DND-41 (cell line): Measurements from ENCODE around the gene RWDD1.

Experiments used
- ATAC-seq: fragments of 200-7000 bp; cut with Tn5 transposase; 3 replicates; pipeline ENCODE4 v1.9.1; 2021; ENCODE audit warnings: low read depth; ENCODE audit not compliant: insufficient read depth
- DNase-seq: peaks from one replicate; pipeline ENCODE4 v3.0.0-alpha.2; 2020
- H2AFZ ChIP-seq: 2 replicates; pipeline ENCODE4 v1.6.0; 2012; ENCODE audit warnings: low read depth, low read length
- H3K27ac ChIP-seq: 2 replicates; pipeline ENCODE4 v1.5.1; 2012; ENCODE audit warnings: low read length, inconsistent platforms
- H3K27me3 ChIP-seq: fragments of 200-600 bp; sonication (generic); 2 replicates; pipeline ENCODE4 v1.6.0; 2012; ENCODE audit warnings: low read length, mild to moderate bottlenecking, inconsistent platforms; ENCODE audit not compliant: insufficient read depth, poor library complexity
- H3K36me3 ChIP-seq: 2 replicates; pipeline ENCODE4 v1.5.1; 2012; ENCODE audit warnings: low read length, inconsistent platforms; ENCODE audit not compliant: insufficient read depth
- H3K4me1 ChIP-seq: 2 replicates; pipeline ENCODE4 v1.5.1; 2012; ENCODE audit warnings: mild to moderate bottlenecking, low read length; ENCODE audit not compliant: insufficient read depth
- H3K4me2 ChIP-seq: 2 replicates; pipeline ENCODE4 v1.6.0; 2012; ENCODE audit warnings: mild to moderate bottlenecking, moderate library complexity, low read length, inconsistent platforms; ENCODE audit not compliant: insufficient read depth
- H3K4me3 ChIP-seq, 2 experiments: fragments of 200-600 bp in 1 of 2; shearing (Covaris generic) in 1 of 2; 2 replicates each; pipeline ENCODE4 v1.5.1; 2012 to 2016; ENCODE audit warnings: inconsistent platforms in 2 of 2, low read length in 2 of 2, mild to moderate bottlenecking in 2 of 2, low read depth in 1 of 2, moderate library complexity in 1 of 2
- H3K79me2 ChIP-seq: 2 replicates; pipeline ENCODE4 v1.6.0; 2012; ENCODE audit warnings: low read length, inconsistent platforms; ENCODE audit not compliant: insufficient read depth
- H3K9ac ChIP-seq: 2 replicates; pipeline ENCODE4 v1.6.0; 2012; ENCODE audit warnings: low read depth, mild to moderate bottlenecking, inconsistent platforms, low read length, moderate library complexity
- H3K9me3 ChIP-seq: 2 replicates; pipeline ENCODE4 v1.5.1; 2012; ENCODE audit warnings: low read length, moderate library complexity, mild to moderate bottlenecking, inconsistent platforms; ENCODE audit not compliant: insufficient read depth, severe bottlenecking
- H4K20me1 ChIP-seq: 2 replicates; pipeline ENCODE4 v1.6.0; 2012; ENCODE audit warnings: low read length; ENCODE audit not compliant: insufficient read depth
- CTCF ChIP-seq: IDR thresholded peaks from 2 replicates; pipeline ENCODE4 v1.5.1; 2012; ENCODE audit warnings: borderline replicate concordance, low read length, moderate library complexity, mild to moderate bottlenecking; ENCODE audit not compliant: poor library complexity, severe bottlenecking; ENCODE audit errors: extremely low read depth
- EZH2 ChIP-seq: IDR thresholded peaks from 3 replicates; pipeline ENCODE4 v1.6.1; 2012; ENCODE audit warnings: borderline replicate concordance, low read depth, mild to moderate bottlenecking, moderate library complexity, low read length, inconsistent platforms; ENCODE audit not compliant: severe bottlenecking

RWDD1 gene

DNA sequence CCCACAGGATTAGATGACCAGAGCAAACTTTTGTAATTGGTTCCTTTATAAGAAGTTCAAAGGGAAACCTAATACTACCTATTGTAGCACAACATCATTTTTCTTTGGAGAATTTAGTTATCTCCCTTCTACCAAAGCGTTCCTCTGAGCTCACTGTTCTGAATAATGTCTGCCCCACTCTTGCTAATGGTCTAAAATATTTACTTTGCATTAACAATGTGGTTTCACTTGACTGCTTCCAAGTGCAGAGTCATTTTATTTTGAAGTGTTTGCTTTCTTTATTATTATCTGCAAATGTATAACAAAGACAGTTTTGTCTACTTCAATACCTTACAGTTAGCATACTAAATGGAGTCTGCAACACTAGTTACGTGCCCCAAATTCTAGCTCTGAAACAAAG is 40.9 kb upstream of the RWDD1 start:
- no peak for TF ChIP-seq EZH2
- no peak for TF ChIP-seq CTCF
- Histone ChIP-seq H2AFZ (no peak overlapping the region), H4K20me1 (no peaks in the 10 kb centered on the region), H3K9ac (no peak overlapping the region), H3K4me1 (no peaks in the 10 kb centered on the region), H3K4me3 (no peak overlapping the region), H3K36me3 (no peaks in the 10 kb centered on the region), H3K27me3 (peaks cover 12% of the 10 kb centered on the region), H3K4me2 (no peak overlapping the region), H3K27ac (no peak overlapping the region), H3K9me3 (no peaks in the 10 kb centered on the region), H3K79me2 (no peaks in the 10 kb centered on the region)
- ATAC-seq (no peak), DNase-seq (no peak)

DNA sequence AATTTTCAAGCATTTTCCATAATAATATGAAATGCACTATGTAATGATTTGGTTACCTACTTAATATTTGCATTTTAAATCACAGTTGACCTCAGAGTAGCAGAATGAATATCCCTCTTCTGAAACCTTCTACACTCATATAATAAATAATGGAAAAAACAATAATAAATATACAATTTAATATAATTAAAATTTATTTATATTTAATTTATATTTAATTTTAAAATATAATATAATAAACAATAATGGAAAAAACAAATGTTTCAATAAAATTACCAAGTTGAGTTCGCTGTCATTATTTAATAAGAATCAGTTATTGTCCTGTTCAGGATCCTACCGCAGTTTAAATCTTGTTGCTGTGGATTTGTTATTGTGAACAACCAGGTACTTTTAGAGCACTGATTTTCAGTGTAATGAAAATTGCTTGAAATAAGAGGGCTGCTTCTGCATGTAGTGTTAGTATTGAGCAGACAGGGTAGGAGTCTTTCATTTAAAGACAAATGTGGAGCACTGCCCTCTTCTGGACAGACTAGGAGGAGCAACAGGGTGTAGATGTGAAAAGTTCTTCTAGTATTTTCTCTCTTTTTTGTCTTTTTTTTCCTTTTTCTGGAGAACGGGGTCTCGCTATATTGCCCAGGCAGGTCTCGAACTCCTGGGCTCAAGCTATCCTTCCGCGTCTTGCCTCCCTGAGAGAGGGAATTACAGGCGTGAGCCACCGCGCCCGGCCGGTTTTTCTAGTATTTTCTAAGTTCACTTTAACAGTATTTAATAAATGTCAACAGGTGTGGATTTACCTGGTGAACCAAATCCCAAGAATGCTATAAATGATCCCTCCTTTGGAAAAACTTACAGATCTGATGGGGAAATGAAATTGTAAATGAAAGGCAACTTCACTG is 39.4 kb upstream of the RWDD1 start:
- H3K36me3 ChIP-seq = no peaks in the 10 kb centered on the region
- DNase-seq = peak; percentile 63
- H3K27ac ChIP-seq = no peak overlapping the region
- peaks cover 3% of the 10 kb centered on the region; the same call in 1 of the 2 replicates for H3K4me1 ChIP-seq
- no peak overlapping the region for H3K4me3 ChIP-seq
- no peaks in the 10 kb centered on the region for H4K20me1 ChIP-seq
- H3K9me3 ChIP-seq = no peaks in the 10 kb centered on the region
- TF ChIP-seq EZH2 (no peak), CTCF (peak; percentile 80)
- H3K27me3 ChIP-seq = peaks cover 9% of the 10 kb centered on the region
- no peak overlapping the region for H2AFZ ChIP-seq
- no peak overlapping the region for H3K9ac ChIP-seq
- H3K79me2 ChIP-seq = no peaks in the 10 kb centered on the region
- H3K4me2 ChIP-seq = no peak overlapping the region
- peak; percentile 92 for ATAC-seq

DNA sequence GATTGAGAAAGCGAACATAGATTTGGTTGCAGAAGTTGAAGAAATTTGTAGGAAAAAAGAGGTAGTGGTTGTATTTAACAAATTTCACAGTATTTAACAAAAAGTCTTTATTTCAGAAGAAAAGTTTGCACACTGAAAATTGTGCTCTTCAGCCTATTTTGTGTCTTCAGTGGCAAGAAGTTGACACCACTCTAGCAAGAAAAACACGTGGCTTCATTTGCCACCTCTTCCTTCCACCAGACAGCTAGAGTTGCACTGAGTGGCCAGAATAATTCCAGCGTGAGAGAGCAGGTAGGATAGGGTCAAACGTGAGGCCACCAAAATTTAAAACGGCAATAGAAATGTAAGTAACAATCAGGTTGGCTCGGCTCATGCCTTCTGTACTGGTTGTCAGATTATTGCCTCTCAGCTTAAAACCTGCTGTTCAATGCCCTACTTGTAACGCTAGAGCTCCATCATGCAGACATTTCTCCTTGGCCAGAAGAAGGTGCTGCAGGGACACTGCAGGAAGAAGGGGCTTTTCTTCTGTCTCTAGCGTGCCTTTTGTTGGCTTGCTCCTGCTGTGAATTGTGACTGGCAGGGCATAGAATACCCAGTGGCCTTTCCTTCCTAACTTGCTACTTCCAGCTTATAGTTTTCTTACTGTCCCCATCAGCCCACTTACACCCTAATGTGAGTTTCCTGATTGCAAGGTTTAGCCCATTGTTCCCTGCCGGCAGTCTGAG is 37.9 kb upstream of the RWDD1 start:
- Histone ChIP-seq H3K4me3 (no peak overlapping the region), H2AFZ (no peak overlapping the region), H3K27me3 (peaks cover 9% of the 10 kb centered on the region), H3K4me1 (peaks cover 3% of the 10 kb centered on the region; the same call in 1 of the 2 replicates), H3K9me3 (no peaks in the 10 kb centered on the region), H3K27ac (no peak overlapping the region), H3K4me2 (no peak overlapping the region), H3K9ac (no peak overlapping the region), H4K20me1 (no peaks in the 10 kb centered on the region), H3K36me3 (no peaks in the 10 kb centered on the region), H3K79me2 (no peaks in the 10 kb centered on the region)
- no peak for TF ChIP-seq CTCF
- no peak for TF ChIP-seq EZH2
- no peak for DNase-seq
- no peak for ATAC-seq
